Fibroblast of peridontal ligament (primary cell): ENCODE measurements around the gene TCL1B.
A peak's percentile ranks its signal among the peaks of the same experiment; 100 is the strongest.
"Not testable (repeated sequence)": the region's sequence is repeated elsewhere in the genome, so short reads cannot be mapped to it uniquely, and the experiment has no call there.

Experiments used
- DNase-seq: peaks from one replicate; pipeline ENCODE4 v3.0.0-alpha.2; 2010; ENCODE audit errors: extremely low read depth

Gene TCL1B

GRCh38 chr14:95685978-95686922 is at the start of gene TCL1B:
Gene TCL1B (plus strand): TSS chr14:95686426. CDS start chr14:95686468, 42 bp downstream.
- DNase-seq, result no peak

GRCh38 chr14:95644981-95645380 is 41.2 kb upstream of the TCL1B start:
- no peak for DNase-seq

GRCh38 chr14:95645389-95645996 is 40.7 kb upstream of the TCL1B start:
- DNase-seq, result no peak

GRCh38 chr14:95647926-95648325 is 38.3 kb upstream of the TCL1B start:
- no peak for DNase-seq

GRCh38 chr14:95649230-95649629 is 37.0 kb upstream of the TCL1B start:
- no peak for DNase-seq

GRCh38 chr14:95651028-95651427 is 35.2 kb upstream of the TCL1B start:
- no peak for DNase-seq

- no peak for DNase-seq
Measured at GRCh38 chr14:95651821-95652583, 34.2 kb upstream of the TCL1B start.

GRCh38 chr14:95652690-95653089 is 33.5 kb upstream of the TCL1B start:
- DNase-seq, result no peak

- DNase-seq, result no peak
Measured at GRCh38 chr14:95655461-95655860, 30.8 kb upstream of the TCL1B start.

GRCh38 chr14:95656634-95657033 is 29.6 kb upstream of the TCL1B start:
- no peak for DNase-seq

GRCh38 chr14:95657454-95657853 is 28.8 kb upstream of the TCL1B start:
- no peak for DNase-seq

- DNase-seq, result no peak
Measured at GRCh38 chr14:95659293-95659989, 26.8 kb upstream of the TCL1B start.

GRCh38 chr14:95659990-95660385 is 26.2 kb upstream of the TCL1B start:
- no peak for DNase-seq

- DNase-seq, result no peak
Measured at GRCh38 chr14:95660651-95661515, 25.3 kb upstream of the TCL1B start.

GRCh38 chr14:95662376-95663186 is 23.6 kb upstream of the TCL1B start:
- DNase-seq, result peak; percentile 7

- DNase-seq, result no peak
Measured at GRCh38 chr14:95663226-95663797, 22.9 kb upstream of the TCL1B start.

GRCh38 chr14:95664066-95664465 is 22.2 kb upstream of the TCL1B start:
- no peak for DNase-seq

- no peak for DNase-seq
Measured at GRCh38 chr14:95664546-95664945, 21.7 kb upstream of the TCL1B start.

- DNase-seq, result not testable (repeated sequence)
Measured at GRCh38 chr14:95665530-95665929, 20.7 kb upstream of the TCL1B start.

- no peak for DNase-seq
Measured at GRCh38 chr14:95666450-95666849, 19.8 kb upstream of the TCL1B start.
